Measurements from ENCODE around the gene PEPD.

GRCh38 chr19:33432446-33433170 lies 89.0 kb downstream of the PEPD start:
- TF ChIP-seq CTCF (IDR thresholded peaks at IDR 0.05 in 2 of 3, conservative IDR thresholded peaks at IDR 0.05 in 1 of 3; ENCODE audit: borderline replicate concordance in 1 of 3, insufficient read depth in 1 of 3, low read depth in 2 of 3, low read length in 2 of 3), result no peak
- no peak for TF ChIP-seq POLR2A (IDR thresholded peaks at IDR 0.05; ENCODE audit: borderline replicate concordance, extremely low read depth, insufficient read depth, insufficient read length)
- no peak for TF ChIP-seq POLR2AphosphoS5 (IDR thresholded peaks at IDR 0.05; ENCODE audit: low read depth, low read length)
- TF ChIP-seq EZH2phosphoT487 (IDR thresholded peaks at IDR 0.05; ENCODE audit: borderline replicate concordance), result no peak
- no peak for TF ChIP-seq MAX (IDR thresholded peaks at IDR 0.05)

Data from HCT116 (cell line).